ENCODE results near the gene SGPP2. TPM values are rescaled to one million over a fixed set of nuclear protein-coding genes. Genes with fewer than 3 reads are reported as not detected.

The SGPP2 gene
- total RNA-seq, 2 experiments from 2014 or later: 1.7 TPM

DNA sequence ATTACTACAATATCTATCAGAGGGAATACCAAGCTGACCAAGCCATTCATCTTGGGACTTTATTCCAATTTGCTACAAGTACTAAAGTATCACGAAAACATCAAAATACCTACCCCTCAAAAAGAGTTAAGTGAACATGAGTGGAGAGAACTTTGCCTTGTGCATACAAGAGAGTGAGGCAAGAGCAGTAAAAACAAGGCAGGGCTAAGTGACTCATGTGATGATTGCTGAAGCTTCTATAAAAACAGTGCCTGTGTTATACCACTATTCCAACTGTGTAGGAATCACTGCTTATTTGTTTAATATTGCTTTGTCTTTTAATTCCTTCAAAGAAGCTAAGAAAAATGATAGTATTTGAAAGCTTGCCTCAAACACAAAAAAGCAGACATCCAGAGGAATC, 170.3 kb downstream of the SGPP2 start:
- Histone ChIP-seq H3K4me1 (ENCODE audit: insufficient read depth, low read length) (no peaks in the 10 kb centered on the region), H3K4me3 (ENCODE audit: low read length) (no peak overlapping the region), H3K9me3 (ENCODE audit: control insufficient read depth in 1 of 2, insufficient read depth in 1 of 2, low read length in 2 of 2) (no peaks in the 10 kb centered on the region), H3K27ac (ENCODE audit: low read depth in 1 of 2, low read length in 2 of 2) (no peak overlapping the region), H3K27me3 (ENCODE audit: control insufficient read depth in 1 of 2, insufficient read depth in 2 of 2, low read length in 2 of 2) (no peaks in the 10 kb centered on the region), H3K36me3 (ENCODE audit: insufficient read depth, low read length) (peaks cover 48% of the 10 kb centered on the region)
- CTCF ChIA-PET: interaction anchor here (1.0 kb wide), 1 partner anchor 9 kb away, joined by 3 read pairs; no protein-coding TSS in a partner anchor
- ATAC-seq (ENCODE audit: poor library complexity): no peak
- peaks cover 90% of the 10 kb centered on the region for H3K36me3 Mint-ChIP-seq (ENCODE audit: low read depth)
- no peaks in the 10 kb centered on the region for H3K27me3 Mint-ChIP-seq
- peaks cover 9% of the 10 kb centered on the region for H3K4me1 Mint-ChIP-seq (ENCODE audit: low read depth)
- no peak overlapping the region for H3K27ac Mint-ChIP-seq
- POLR2A ChIA-PET: no interaction called here
- TF ChIP-seq, protein P1, sequence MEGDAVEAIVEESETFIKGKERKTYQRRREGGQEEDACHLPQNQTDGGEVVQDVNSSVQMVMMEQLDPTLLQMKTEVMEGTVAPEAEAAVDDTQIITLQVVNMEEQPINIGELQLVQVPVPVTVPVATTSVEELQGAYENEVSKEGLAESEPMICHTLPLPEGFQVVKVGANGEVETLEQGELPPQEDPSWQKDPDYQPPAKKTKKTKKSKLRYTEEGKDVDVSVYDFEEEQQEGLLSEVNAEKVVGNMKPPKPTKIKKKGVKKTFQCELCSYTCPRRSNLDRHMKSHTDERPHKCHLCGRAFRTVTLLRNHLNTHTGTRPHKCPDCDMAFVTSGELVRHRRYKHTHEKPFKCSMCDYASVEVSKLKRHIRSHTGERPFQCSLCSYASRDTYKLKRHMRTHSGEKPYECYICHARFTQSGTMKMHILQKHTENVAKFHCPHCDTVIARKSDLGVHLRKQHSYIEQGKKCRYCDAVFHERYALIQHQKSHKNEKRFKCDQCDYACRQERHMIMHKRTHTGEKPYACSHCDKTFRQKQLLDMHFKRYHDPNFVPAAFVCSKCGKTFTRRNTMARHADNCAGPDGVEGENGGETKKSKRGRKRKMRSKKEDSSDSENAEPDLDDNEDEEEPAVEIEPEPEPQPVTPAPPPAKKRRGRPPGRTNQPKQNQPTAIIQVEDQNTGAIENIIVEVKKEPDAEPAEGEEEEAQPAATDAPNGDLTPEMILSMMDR (IDR thresholded peaks at IDR 0.05): no peak
- no peaks in the 10 kb centered on the region for H3K9me3 Mint-ChIP-seq
- no peak overlapping the region for H3K4me3 Mint-ChIP-seq
- no peak for DNase-seq
- intact Hi-C loops (cut with DNase I, micrococcal nuclease): no loop called here

DNA sequence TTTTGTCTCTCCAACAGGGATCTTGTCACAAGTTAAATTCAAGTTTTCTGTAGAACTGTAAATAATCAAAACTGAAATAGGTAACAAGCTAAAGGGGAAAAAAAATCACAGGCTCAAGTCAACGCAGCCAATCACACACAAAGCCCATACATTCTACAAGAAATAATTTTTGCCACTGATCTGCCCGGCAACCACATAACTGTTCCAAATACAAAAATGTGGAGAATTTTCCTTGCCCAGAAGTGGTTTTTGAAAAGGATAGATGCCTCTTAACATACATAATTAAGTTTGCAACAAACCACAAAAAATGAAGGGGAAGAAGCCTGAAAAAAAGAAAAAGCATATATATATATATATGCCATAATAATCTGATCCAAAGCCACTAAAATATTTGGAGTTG, 171.2 kb downstream of the SGPP2 start:
- Histone ChIP-seq H3K27me3 (ENCODE audit: control insufficient read depth in 1 of 2, insufficient read depth in 2 of 2, low read length in 2 of 2) (no peaks in the 10 kb centered on the region), H3K4me1 (ENCODE audit: insufficient read depth, low read length) (no peaks in the 10 kb centered on the region), H3K27ac (ENCODE audit: low read depth in 1 of 2, low read length in 2 of 2) (no peak overlapping the region), H3K9me3 (ENCODE audit: control insufficient read depth in 1 of 2, insufficient read depth in 1 of 2, low read length in 2 of 2) (no peaks in the 10 kb centered on the region), H3K36me3 (ENCODE audit: insufficient read depth, low read length) (peaks cover 51% of the 10 kb centered on the region), H3K4me3 (ENCODE audit: low read length) (no peak overlapping the region)
- no peaks in the 10 kb centered on the region for H3K9me3 Mint-ChIP-seq
- ChIA-PET CTCF (no interaction called here), POLR2A (no interaction called here)
- peaks cover 89% of the 10 kb centered on the region for H3K36me3 Mint-ChIP-seq (ENCODE audit: low read depth)
- no peak overlapping the region for H3K27ac Mint-ChIP-seq
- intact Hi-C loops (cut with DNase I, micrococcal nuclease): no loop called here
- peaks cover 9% of the 10 kb centered on the region for H3K4me1 Mint-ChIP-seq (ENCODE audit: low read depth)
- TF ChIP-seq, protein P1 (IDR thresholded peaks at IDR 0.05): no peak
- DNase-seq (no peak), ATAC-seq (ENCODE audit: poor library complexity) (no peak)
- H3K27me3 Mint-ChIP-seq: no peaks in the 10 kb centered on the region
- no peak overlapping the region for H3K4me3 Mint-ChIP-seq

DNA sequence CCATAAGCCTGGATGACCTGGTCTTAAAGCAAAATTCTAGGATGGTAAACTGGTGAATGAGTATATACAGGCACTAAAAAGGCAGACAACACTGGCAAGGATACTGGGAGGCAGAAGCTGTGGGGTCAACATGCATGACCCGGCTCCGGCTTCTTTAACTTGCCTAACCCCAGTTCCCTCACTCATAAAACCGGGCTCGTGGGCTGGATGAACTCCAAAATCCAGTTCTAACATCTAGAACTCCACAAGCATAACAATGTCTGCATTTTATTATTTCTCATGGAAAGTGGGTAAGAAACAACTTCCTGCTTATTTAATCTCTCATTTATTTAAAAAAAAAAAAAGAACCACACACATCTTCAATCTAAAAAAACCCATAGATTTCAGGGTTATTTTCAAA, 174.3 kb downstream of the SGPP2 start:
- TF ChIP-seq, protein P1 (IDR thresholded peaks at IDR 0.05): no peak
- no peak overlapping the region for H3K27ac ChIP-seq (ENCODE audit: low read depth in 1 of 2, low read length in 2 of 2)
- POLR2A ChIA-PET: no interaction called here
- H3K36me3 Mint-ChIP-seq (ENCODE audit: low read depth): peaks cover 75% of the 10 kb centered on the region
- peak overlapping the region; percentile 0 for H3K27ac Mint-ChIP-seq
- DNase-seq (no peak), ATAC-seq (ENCODE audit: poor library complexity) (no peak)
- H3K4me1 ChIP-seq (ENCODE audit: insufficient read depth, low read length): no peaks in the 10 kb centered on the region
- peaks cover 46% of the 10 kb centered on the region for H3K36me3 ChIP-seq (ENCODE audit: insufficient read depth, low read length)
- CTCF ChIA-PET: no interaction called here
- H3K9me3 Mint-ChIP-seq: no peaks in the 10 kb centered on the region
- no peak overlapping the region for H3K4me3 ChIP-seq (ENCODE audit: low read length)
- H3K4me1 Mint-ChIP-seq (ENCODE audit: low read depth): no peaks in the 10 kb centered on the region
- H3K27me3 Mint-ChIP-seq: no peaks in the 10 kb centered on the region
- H3K4me3 Mint-ChIP-seq: no peak overlapping the region
- intact Hi-C loops (cut with DNase I, micrococcal nuclease): no loop called here
- H3K27me3 ChIP-seq (ENCODE audit: control insufficient read depth in 1 of 2, insufficient read depth in 2 of 2, low read length in 2 of 2): no peaks in the 10 kb centered on the region
- H3K9me3 ChIP-seq (ENCODE audit: control insufficient read depth in 1 of 2, insufficient read depth in 1 of 2, low read length in 2 of 2): no peaks in the 10 kb centered on the region
